Measurements from ENCODE around the gene ERCC1. TPM values are rescaled to one million over a fixed set of nuclear protein-coding genes. Genes with fewer than 3 reads are reported as not detected.

ERCC1 gene
- total RNA-seq, 3 donors from 2014 or later: 89.9 to 96.7 (median 91.2) TPM

- Histone ChIP-seq H3K4me3 (no peak overlapping the region), H3K9me3 (no peaks in the 10 kb centered on the region), H3K27me3 (no peaks in the 10 kb centered on the region), H3K36me3 (no peaks in the 10 kb centered on the region), H3K27ac (no peak overlapping the region), H3K4me1 (peaks cover 0 to 8% of the 10 kb centered on the region in 2 donors)
- intact Hi-C loops (cut with DNase I; ENCODE audit: low total_unique reads): loop anchor here (10.0 kb wide), 1 partner anchor 54 kb away; no protein-coding TSS in a partner anchor
- DNase-seq (ENCODE audit: low spot score in 2 of 2): no peak
- TF ChIP-seq POLR2A (IDR thresholded peaks at IDR 0.05) (no peak), CTCF (IDR thresholded peaks at IDR 0.05) (no peak), POLR2AphosphoS5 (IDR thresholded peaks at IDR 0.05) (no peak)
Measured at GRCh38 chr19:45420356-45420755, 3.4 kb downstream of the ERCC1 start.

- Histone ChIP-seq H3K4me1 (peaks cover 0 to 8% of the 10 kb centered on the region in 2 donors), H3K9me3 (no peaks in the 10 kb centered on the region), H3K4me3 (no peak overlapping the region), H3K27me3 (no peaks in the 10 kb centered on the region), H3K27ac (no peak overlapping the region), H3K36me3 (no peaks in the 10 kb centered on the region)
- TF ChIP-seq CTCF (IDR thresholded peaks at IDR 0.05): no peak
- no peak for TF ChIP-seq POLR2A (IDR thresholded peaks at IDR 0.05)
- no peak for TF ChIP-seq POLR2AphosphoS5 (IDR thresholded peaks at IDR 0.05)
- DNase-seq (ENCODE audit: low spot score in 2 of 2): no peak
- intact Hi-C loops (cut with DNase I; ENCODE audit: low total_unique reads): loop anchor here (10.0 kb wide), 1 partner anchor 55 kb away; no protein-coding TSS in a partner anchor
Measured at GRCh38 chr19:45419895-45420294, 3.8 kb downstream of the ERCC1 start.

GRCh38 chr19:45419396-45419795 lies 4.3 kb downstream of the ERCC1 start:
- H3K36me3 ChIP-seq: no peaks in the 10 kb centered on the region

GRCh38 chr19:45418802-45419201 lies 4.9 kb downstream of the ERCC1 start:
- no peaks in the 10 kb centered on the region for H3K9me3 ChIP-seq
- intact Hi-C loops (cut with DNase I; ENCODE audit: low total_unique reads): no loop called here
- no peak for TF ChIP-seq CTCF (IDR thresholded peaks at IDR 0.05)
- no peak for TF ChIP-seq POLR2AphosphoS5 (IDR thresholded peaks at IDR 0.05)
- no peak for TF ChIP-seq POLR2A (IDR thresholded peaks at IDR 0.05)
- H3K4me1 ChIP-seq: peaks cover 0 to 8% of the 10 kb centered on the region in 2 donors
- H3K27me3 ChIP-seq: no peaks in the 10 kb centered on the region
- no peak for DNase-seq (ENCODE audit: low spot score in 2 of 2)
- H3K27ac ChIP-seq: no peak overlapping the region
- no peak overlapping the region for H3K4me3 ChIP-seq
- no peaks in the 10 kb centered on the region for H3K36me3 ChIP-seq

More at GRCh38 chr19:45419396-45419795, 4.3 kb downstream of the ERCC1 start:
- no peaks in the 10 kb centered on the region for H3K9me3 ChIP-seq
- intact Hi-C loops (cut with DNase I; ENCODE audit: low total_unique reads): no loop called here
- DNase-seq (ENCODE audit: low spot score in 2 of 2): no peak
- TF ChIP-seq CTCF (IDR thresholded peaks at IDR 0.05) (no peak), POLR2A (IDR thresholded peaks at IDR 0.05) (no peak), POLR2AphosphoS5 (IDR thresholded peaks at IDR 0.05) (no peak)
- H3K4me3 ChIP-seq: no peak overlapping the region
- H3K4me1 ChIP-seq: peaks cover 0 to 8% of the 10 kb centered on the region in 2 donors
- no peak overlapping the region for H3K27ac ChIP-seq
- H3K27me3 ChIP-seq: no peaks in the 10 kb centered on the region

GRCh38 chr19:45417151-45417550 lies 6.6 kb downstream of the ERCC1 start:
- Histone ChIP-seq H3K9me3 (no peaks in the 10 kb centered on the region), H3K27me3 (no peaks in the 10 kb centered on the region), H3K4me1 (no peaks in the 10 kb centered on the region), H3K27ac (peak overlapping the region in 1 of 2 donors; percentile 12), H3K36me3 (no peaks in the 10 kb centered on the region), H3K4me3 (no peak overlapping the region)
- intact Hi-C loops (cut with DNase I; ENCODE audit: low total_unique reads): no loop called here
- DNase-seq (ENCODE audit: low spot score in 2 of 2): no peak
- TF ChIP-seq POLR2A (IDR thresholded peaks at IDR 0.05) (no peak), CTCF (IDR thresholded peaks at IDR 0.05) (no peak), POLR2AphosphoS5 (IDR thresholded peaks at IDR 0.05) (no peak)

Measured in breast epithelium (tissue), 4 donors.